Right lobe of liver (tissue), 4 donors: ENCODE results near the gene FGD5.

ENCODE experiments used
- POLR2A ChIP-seq: fragments of 450-650 bp; IDR thresholded peaks from one replicate; pipeline ENCODE4 v1.6.1; 2017; ENCODE audit warnings: antibody characterized with exemption, mild to moderate bottlenecking
- TF ChIP-seq, protein P1 (sequence below), 4 donors: fragments of 200-600 bp in 3 of 4; fragments of 450-650 bp in 1 of 4; IDR thresholded peaks; one replicate each; pipeline versions ENCODE4 v1.5.1 to v1.8.0; 2016 to 2022; ENCODE audit warnings: antibody characterized with exemption in 4 of 4, mild to moderate bottlenecking in 2 of 4
- donor health status: DM: no; HTN: no; CAD: no.
- donor health status: DM: no; HTN: no; CAD: no.
- donor health status: DM: no; HTN: yes; CAD: no.

DNA sequence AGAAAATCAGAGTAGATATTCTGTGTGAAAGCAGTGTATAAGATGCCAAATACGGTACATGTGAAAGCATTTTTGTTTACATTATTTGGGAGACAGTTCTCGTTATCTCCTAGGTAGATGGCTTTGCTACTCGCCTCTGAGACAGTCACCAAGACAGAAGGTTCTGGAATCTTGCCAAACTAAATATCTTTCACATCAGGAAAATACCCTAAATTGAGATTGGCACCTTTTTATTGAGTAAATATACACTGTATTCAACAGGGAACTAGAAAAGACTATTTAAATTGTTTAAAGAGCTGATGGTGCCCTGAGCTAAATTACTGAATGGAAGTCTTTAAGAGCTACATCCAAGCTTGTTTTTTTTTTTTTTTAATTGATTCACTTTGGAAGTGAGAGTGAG, 3.4 kb downstream of the FGD5 start:
- TF ChIP-seq POLR2A: no peak
- TF ChIP-seq, protein P1, sequence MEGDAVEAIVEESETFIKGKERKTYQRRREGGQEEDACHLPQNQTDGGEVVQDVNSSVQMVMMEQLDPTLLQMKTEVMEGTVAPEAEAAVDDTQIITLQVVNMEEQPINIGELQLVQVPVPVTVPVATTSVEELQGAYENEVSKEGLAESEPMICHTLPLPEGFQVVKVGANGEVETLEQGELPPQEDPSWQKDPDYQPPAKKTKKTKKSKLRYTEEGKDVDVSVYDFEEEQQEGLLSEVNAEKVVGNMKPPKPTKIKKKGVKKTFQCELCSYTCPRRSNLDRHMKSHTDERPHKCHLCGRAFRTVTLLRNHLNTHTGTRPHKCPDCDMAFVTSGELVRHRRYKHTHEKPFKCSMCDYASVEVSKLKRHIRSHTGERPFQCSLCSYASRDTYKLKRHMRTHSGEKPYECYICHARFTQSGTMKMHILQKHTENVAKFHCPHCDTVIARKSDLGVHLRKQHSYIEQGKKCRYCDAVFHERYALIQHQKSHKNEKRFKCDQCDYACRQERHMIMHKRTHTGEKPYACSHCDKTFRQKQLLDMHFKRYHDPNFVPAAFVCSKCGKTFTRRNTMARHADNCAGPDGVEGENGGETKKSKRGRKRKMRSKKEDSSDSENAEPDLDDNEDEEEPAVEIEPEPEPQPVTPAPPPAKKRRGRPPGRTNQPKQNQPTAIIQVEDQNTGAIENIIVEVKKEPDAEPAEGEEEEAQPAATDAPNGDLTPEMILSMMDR (IDR thresholded peaks at IDR 0.05): no peak
